HEK293 (cell line): ENCODE results near the gene SLPI.

Experiments
- CTCF ChIA-PET: fragments of 350-600 bp; formaldehyde crosslinking; extraction: SDS; loops from one replicate; lab custom pipeline; 2021; ENCODE audit warnings: antibody characterized with exemption; lab: Yijun Ruan, JAX
- POLR2A ChIA-PET: fragments of 300-600 bp; formaldehyde crosslinking; extraction: SDS; loops from one replicate; lab custom pipeline; 2020; ENCODE audit warnings: antibody characterized with exemption, inconsistent platforms; lab: Yijun Ruan, JAX
- H3K27ac ChIP-seq: fragments of 200-500 bp; sonication (Bioruptor generic); 2 replicates; pipeline ENCODE4 v1.5.1; 2014; ENCODE audit warnings: low read depth, low read length, control low read depth, inconsistent platforms; ENCODE audit errors: extremely low read depth
- H3K36me3 ChIP-seq, 2 experiments: fragments of 200-500 bp in 1 of 2; sonication (Bioruptor generic) in 1 of 2; 1 replicate in 1 of 2; 2 replicates in 1 of 2; pipeline ENCODE4 v1.5.1; 2014 to 2017; ENCODE audit warnings: inconsistent platforms in 2 of 2, low read length in 2 of 2; ENCODE audit not compliant: control insufficient read depth in 2 of 2, insufficient read depth in 1 of 2
- H3K4me1 ChIP-seq: fragments of 200-500 bp; sonication (Bioruptor generic); 2 replicates; pipeline ENCODE4 v1.5.1; 2014; ENCODE audit warnings: mild to moderate bottlenecking, low read length, inconsistent platforms; ENCODE audit not compliant: control insufficient read depth, insufficient read depth
- H3K4me3 ChIP-seq: 2 replicates; pipeline ENCODE4 v1.5.1; 2011; ENCODE audit warnings: low read depth, mild to moderate bottlenecking, control low read depth, low read length, moderate library complexity
- H3K9me3 ChIP-seq: fragments of 200-500 bp; sonication (Bioruptor generic); 2 replicates; pipeline ENCODE4 v1.5.1; 2014; ENCODE audit warnings: low read depth, low read length, inconsistent platforms; ENCODE audit not compliant: control insufficient read depth, insufficient read depth
- EGR2 ChIP-seq: fragments of 450-650 bp; formaldehyde crosslinking; IDR thresholded peaks from 2 replicates; pipeline ENCODE4 v1.5.1; 2016; ENCODE audit warnings: low read depth, missing biosample characterization, missing genetic modification characterization
- FEZF1 ChIP-seq: fragments of 450-650 bp; formaldehyde crosslinking; IDR thresholded peaks from 2 replicates; pipeline ENCODE4 v1.5.1; 2016; ENCODE audit warnings: missing biosample characterization, missing genetic modification characterization
- KLF1 ChIP-seq: fragments of 450-650 bp; formaldehyde crosslinking; IDR thresholded peaks from 2 replicates; pipeline ENCODE4 v1.5.1; 2016; ENCODE audit warnings: missing biosample characterization, missing genetic modification characterization
- KLF7 ChIP-seq: fragments of 450-650 bp; formaldehyde crosslinking; IDR thresholded peaks from 2 replicates; pipeline ENCODE4 v1.5.1; 2016; ENCODE audit warnings: missing biosample characterization, missing genetic modification characterization, borderline replicate concordance
- ZBTB17 ChIP-seq: fragments of 450-650 bp; formaldehyde crosslinking; IDR thresholded peaks from 2 replicates; pipeline ENCODE4 v1.5.1; 2016; ENCODE audit warnings: missing biosample characterization, missing genetic modification characterization
- ZEB2 ChIP-seq: fragments of 450-650 bp; formaldehyde crosslinking; IDR thresholded peaks from 2 replicates; pipeline ENCODE4 v1.5.1; 2016; ENCODE audit warnings: missing biosample characterization, missing genetic modification characterization
- ZFHX2 ChIP-seq: fragments of 450-650 bp; formaldehyde crosslinking; conservative IDR thresholded peaks from 2 replicates; pipeline ENCODE4 v1.5.1; 2016; ENCODE audit warnings: missing biosample characterization, missing genetic modification characterization
- ZNF37A ChIP-seq: fragments of 450-650 bp; IDR thresholded peaks from 2 replicates; pipeline ENCODE4 v1.5.1; 2018; ENCODE audit warnings: missing biosample characterization, missing genetic modification characterization
- ZNF501 ChIP-seq: fragments of 450-650 bp; formaldehyde crosslinking; IDR thresholded peaks from 2 replicates; pipeline ENCODE4 v1.5.1; 2016; ENCODE audit warnings: missing biosample characterization, missing genetic modification characterization
- ZNF544 ChIP-seq: fragments of 450-650 bp; formaldehyde crosslinking; IDR thresholded peaks from 2 replicates; pipeline ENCODE4 v1.5.0; 2017; ENCODE audit warnings: missing biosample characterization, missing genetic modification characterization
- ZNF626 ChIP-seq: fragments of 450-650 bp; sonication (Bioruptor Pico); formaldehyde crosslinking; IDR thresholded peaks from 2 replicates; pipeline ENCODE4 v1.5.1; 2018; ENCODE audit warnings: missing biosample characterization, missing genetic modification characterization, inconsistent platforms
- ZNF660 ChIP-seq: fragments of 450-650 bp; IDR thresholded peaks from 2 replicates; pipeline ENCODE4 v1.5.1; 2018; ENCODE audit warnings: missing biosample characterization, mild to moderate bottlenecking, missing genetic modification characterization
- TF ChIP-seq, protein P1 (sequence below): fragments of 450-650 bp; formaldehyde crosslinking; IDR thresholded peaks from 2 replicates; pipeline ENCODE4; 2016; ENCODE audit warnings: missing biosample characterization, missing genetic modification characterization
- TF ChIP-seq, protein P2 (sequence below): fragments of 450-650 bp; IDR thresholded peaks from 2 replicates; pipeline ENCODE4 v1.5.1; 2018; ENCODE audit warnings: missing biosample characterization, missing genetic modification characterization
- TF ChIP-seq, protein P3 (sequence below): fragments of 450-650 bp; formaldehyde crosslinking; IDR thresholded peaks from 2 replicates; pipeline ENCODE4 v1.5.1; 2016; ENCODE audit warnings: missing biosample characterization, missing genetic modification characterization
- TF ChIP-seq, protein P4 (sequence below): fragments of 450-650 bp; formaldehyde crosslinking; IDR thresholded peaks from 2 replicates; pipeline ENCODE4 v1.5.1; 2016; ENCODE audit warnings: missing biosample characterization, missing genetic modification characterization
- TF ChIP-seq, protein P5 (sequence below): fragments of 450-650 bp; formaldehyde crosslinking; IDR thresholded peaks from 2 replicates; pipeline ENCODE4 v1.5.1; 2016; ENCODE audit warnings: missing biosample characterization, missing genetic modification characterization

The SLPI gene

DNA sequence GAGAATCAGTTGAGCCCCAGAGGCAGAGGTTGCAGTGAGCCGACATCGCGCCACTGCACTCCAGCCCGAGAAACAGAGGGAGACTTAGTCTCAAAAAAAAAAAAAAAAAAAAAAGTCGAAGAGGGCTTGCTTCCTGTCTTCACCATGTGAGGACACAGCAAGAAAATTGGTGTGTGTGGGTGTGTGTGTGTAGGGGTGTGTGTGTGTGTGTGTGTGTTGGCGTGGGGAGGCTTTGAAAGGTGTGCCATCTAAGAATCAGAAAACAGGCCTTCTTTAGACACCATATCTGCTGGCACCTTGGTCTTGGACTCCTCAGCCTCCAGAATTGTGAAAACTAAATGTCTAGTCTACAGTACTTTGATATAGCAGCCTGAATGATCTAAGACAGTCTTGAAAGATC, 45.4 kb upstream of the SLPI start:
- Histone ChIP-seq H3K36me3 (no peaks in the 10 kb centered on the region), H3K4me1 (0 out of 2 replicates have a peak, but pooled peaks cover 3% of the 10 kb centered on the region), H3K4me3 (no peak overlapping the region), H3K9me3 (no peaks in the 10 kb centered on the region), H3K27ac (no peak overlapping the region)
- CTCF ChIA-PET: interaction anchor here (0.9 to 2.4 kb wide), 3 partner anchors 10 to 23 kb away, joined by 3 to 13 read pairs (median 6); no protein-coding TSS in a partner anchor
- TF ChIP-seq ZFHX2 (tag by site-specific recombination) (peak; percentile 84), ZNF660 (tag by site-specific recombination) (no peak), KLF1 (no peak), EGR2 (peak; percentile 90), ZNF544 (tag by site-specific recombination) (no peak), ZNF501 (tag by site-specific recombination) (no peak), ZEB2 (tag by site-specific recombination) (no peak), ZNF37A (tag by site-specific recombination) (no peak), FEZF1 (no peak), ZBTB17 (tag by site-specific recombination) (no peak), ZNF626 (tag by site-specific recombination) (no peak), KLF7 (tag by site-specific recombination) (no peak)
- TF ChIP-seq, protein P1, sequence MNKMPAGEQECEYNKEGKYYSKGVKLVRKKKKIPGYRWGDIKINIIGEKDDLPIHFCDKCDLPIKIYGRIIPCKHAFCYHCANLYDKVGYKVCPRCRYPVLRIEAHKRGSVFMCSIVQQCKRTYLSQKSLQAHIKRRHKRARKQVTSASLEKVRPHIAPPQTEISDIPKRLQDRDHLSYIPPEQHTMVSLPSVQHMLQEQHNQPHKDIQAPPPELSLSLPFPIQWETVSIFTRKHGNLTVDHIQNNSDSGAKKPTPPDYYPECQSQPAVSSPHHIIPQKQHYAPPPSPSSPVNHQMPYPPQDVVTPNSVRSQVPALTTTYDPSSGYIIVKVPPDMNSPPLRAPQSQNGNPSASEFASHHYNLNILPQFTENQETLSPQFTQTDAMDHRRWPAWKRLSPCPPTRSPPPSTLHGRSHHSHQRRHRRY (tag by site-specific recombination): no peak
- TF ChIP-seq, protein P2, sequence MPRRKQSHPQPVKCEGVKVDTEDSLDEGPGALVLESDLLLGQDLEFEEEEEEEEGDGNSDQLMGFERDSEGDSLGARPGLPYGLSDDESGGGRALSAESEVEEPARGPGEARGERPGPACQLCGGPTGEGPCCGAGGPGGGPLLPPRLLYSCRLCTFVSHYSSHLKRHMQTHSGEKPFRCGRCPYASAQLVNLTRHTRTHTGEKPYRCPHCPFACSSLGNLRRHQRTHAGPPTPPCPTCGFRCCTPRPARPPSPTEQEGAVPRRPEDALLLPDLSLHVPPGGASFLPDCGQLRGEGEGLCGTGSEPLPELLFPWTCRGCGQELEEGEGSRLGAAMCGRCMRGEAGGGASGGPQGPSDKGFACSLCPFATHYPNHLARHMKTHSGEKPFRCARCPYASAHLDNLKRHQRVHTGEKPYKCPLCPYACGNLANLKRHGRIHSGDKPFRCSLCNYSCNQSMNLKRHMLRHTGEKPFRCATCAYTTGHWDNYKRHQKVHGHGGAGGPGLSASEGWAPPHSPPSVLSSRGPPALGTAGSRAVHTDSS (tag by site-specific recombination): no peak
- TF ChIP-seq, protein P3, sequence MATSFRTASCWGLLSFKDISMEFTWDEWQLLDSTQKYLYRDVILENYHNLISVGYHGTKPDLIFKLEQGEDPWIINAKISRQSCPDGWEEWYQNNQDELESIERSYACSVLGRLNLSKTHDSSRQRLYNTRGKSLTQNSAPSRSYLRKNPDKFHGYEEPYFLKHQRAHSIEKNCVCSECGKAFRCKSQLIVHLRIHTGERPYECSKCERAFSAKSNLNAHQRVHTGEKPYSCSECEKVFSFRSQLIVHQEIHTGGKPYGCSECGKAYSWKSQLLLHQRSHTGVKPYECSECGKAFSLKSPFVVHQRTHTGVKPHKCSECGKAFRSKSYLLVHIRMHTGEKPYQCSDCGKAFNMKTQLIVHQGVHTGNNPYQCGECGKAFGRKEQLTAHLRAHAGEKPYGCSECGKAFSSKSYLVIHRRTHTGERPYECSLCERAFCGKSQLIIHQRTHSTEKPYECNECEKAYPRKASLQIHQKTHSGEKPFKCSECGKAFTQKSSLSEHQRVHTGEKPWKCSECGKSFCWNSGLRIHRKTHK (tag by site-specific recombination): no peak
- TF ChIP-seq, protein P4, sequence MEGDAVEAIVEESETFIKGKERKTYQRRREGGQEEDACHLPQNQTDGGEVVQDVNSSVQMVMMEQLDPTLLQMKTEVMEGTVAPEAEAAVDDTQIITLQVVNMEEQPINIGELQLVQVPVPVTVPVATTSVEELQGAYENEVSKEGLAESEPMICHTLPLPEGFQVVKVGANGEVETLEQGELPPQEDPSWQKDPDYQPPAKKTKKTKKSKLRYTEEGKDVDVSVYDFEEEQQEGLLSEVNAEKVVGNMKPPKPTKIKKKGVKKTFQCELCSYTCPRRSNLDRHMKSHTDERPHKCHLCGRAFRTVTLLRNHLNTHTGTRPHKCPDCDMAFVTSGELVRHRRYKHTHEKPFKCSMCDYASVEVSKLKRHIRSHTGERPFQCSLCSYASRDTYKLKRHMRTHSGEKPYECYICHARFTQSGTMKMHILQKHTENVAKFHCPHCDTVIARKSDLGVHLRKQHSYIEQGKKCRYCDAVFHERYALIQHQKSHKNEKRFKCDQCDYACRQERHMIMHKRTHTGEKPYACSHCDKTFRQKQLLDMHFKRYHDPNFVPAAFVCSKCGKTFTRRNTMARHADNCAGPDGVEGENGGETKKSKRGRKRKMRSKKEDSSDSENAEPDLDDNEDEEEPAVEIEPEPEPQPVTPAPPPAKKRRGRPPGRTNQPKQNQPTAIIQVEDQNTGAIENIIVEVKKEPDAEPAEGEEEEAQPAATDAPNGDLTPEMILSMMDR (tag by site-specific recombination): no peak
- TF ChIP-seq, protein P5, sequence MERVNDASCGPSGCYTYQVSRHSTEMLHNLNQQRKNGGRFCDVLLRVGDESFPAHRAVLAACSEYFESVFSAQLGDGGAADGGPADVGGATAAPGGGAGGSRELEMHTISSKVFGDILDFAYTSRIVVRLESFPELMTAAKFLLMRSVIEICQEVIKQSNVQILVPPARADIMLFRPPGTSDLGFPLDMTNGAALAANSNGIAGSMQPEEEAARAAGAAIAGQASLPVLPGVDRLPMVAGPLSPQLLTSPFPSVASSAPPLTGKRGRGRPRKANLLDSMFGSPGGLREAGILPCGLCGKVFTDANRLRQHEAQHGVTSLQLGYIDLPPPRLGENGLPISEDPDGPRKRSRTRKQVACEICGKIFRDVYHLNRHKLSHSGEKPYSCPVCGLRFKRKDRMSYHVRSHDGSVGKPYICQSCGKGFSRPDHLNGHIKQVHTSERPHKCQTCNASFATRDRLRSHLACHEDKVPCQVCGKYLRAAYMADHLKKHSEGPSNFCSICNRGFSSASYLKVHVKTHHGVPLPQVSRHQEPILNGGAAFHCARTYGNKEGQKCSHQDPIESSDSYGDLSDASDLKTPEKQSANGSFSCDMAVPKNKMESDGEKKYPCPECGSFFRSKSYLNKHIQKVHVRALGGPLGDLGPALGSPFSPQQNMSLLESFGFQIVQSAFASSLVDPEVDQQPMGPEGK (tag by site-specific recombination): no peak
- TF ChIP-seq, all 188 proteins: peak for 2
- POLR2A ChIA-PET: no interaction called here
